K562 (cell line): ENCODE results near the gene BDP1. TPM values are rescaled to one million over a fixed set of nuclear protein-coding genes. Genes with fewer than 3 reads are reported as not detected.

ENCODE experiments used
- CHD2 ChIP-seq: IDR thresholded peaks from 2 replicates; pipeline ENCODE4 v1.6.1; 2011; ENCODE audit warnings: low read depth, low read length
- GABPB2 ChIP-seq: fragments of 250-450 bp; sonication (Bioruptor Pico); conservative IDR thresholded peaks from 2 replicates; pipeline ENCODE4 v1.5.1; 2021; ENCODE audit warnings: mild to moderate bottlenecking
- L3MBTL2 ChIP-seq: fragments of 450-650 bp; IDR thresholded peaks from 2 replicates; pipeline ENCODE4 v1.6.1; 2016; ENCODE audit warnings: mild to moderate bottlenecking, moderate library complexity
- NCOA6 ChIP-seq: fragments of 450-650 bp; IDR thresholded peaks from 2 replicates; pipeline ENCODE4 v1.6.1; 2017; ENCODE audit warnings: mild to moderate bottlenecking
- NR2C2 ChIP-seq, 2 experiments: fragments of 200-800 bp in 1 of 2; sonication (Bioruptor generic) in 1 of 2; sonication (generic) in 1 of 2; formaldehyde crosslinking in 1 of 2; IDR thresholded peaks; 2 replicates each; pipeline versions ENCODE4 v1.6.1 to v1.8.0; 2016 to 2022; ENCODE audit warnings: mild to moderate bottlenecking in 1 of 2, missing compliant biosample characterization in 1 of 2, missing genetic modification characterization in 1 of 2, missing genetic modification reagents in 1 of 2
- NR3C1 ChIP-seq: sonication (generic); formaldehyde crosslinking; IDR thresholded peaks from 2 replicates; pipeline ENCODE4 v1.8.1; 2022; ENCODE audit warnings: missing genetic modification reagents
- PTRF ChIP-seq: fragments of 450-650 bp; IDR thresholded peaks from 2 replicates; pipeline ENCODE4 v1.6.1; 2016; ENCODE audit warnings: mild to moderate bottlenecking, missing genetic modification characterization, missing compliant biosample characterization
- PURB ChIP-seq: sonication (generic); formaldehyde crosslinking; IDR thresholded peaks from 2 replicates; pipeline ENCODE4 v1.9.0; 2021; ENCODE audit warnings: low read depth, mild to moderate bottlenecking, missing genetic modification reagents
- RBM14 ChIP-seq: fragments of 200-400 bp; formaldehyde crosslinking; IDR thresholded peaks from 2 replicates; pipeline ENCODE4 v1.6.1; 2018; ENCODE audit warnings: low read depth, mild to moderate bottlenecking, low read length, moderate library complexity, borderline replicate concordance; ENCODE audit not compliant: insufficient read depth
- SMAD1 ChIP-seq: fragments of 150-350 bp; IDR thresholded peaks from 2 replicates; pipeline ENCODE4 v1.6.1; 2014; ENCODE audit warnings: low read length, low read depth; ENCODE audit not compliant: partially characterized antibody
- TARDBP ChIP-seq: fragments of 450-650 bp; IDR thresholded peaks from 2 replicates; pipeline ENCODE4 v1.6.1; 2016
- ZC3H4 ChIP-seq: sonication (generic); formaldehyde crosslinking; IDR thresholded peaks from 2 replicates; pipeline ENCODE4 v1.9.0; 2021; ENCODE audit warnings: missing genetic modification reagents, borderline replicate concordance
- ZNF408 ChIP-seq: fragments of 250-450 bp; sonication (Bioruptor Pico); IDR thresholded peaks from 2 replicates; pipeline ENCODE4 v1.4.0; 2020; ENCODE audit warnings: low read depth, mild to moderate bottlenecking, moderate library complexity
- polyA plus RNA-seq, 8 experiments: library from polyadenylated mRNA; depleted of rRNA in 4 of 8; stranded (reverse) in 5 of 8; unstranded in 3 of 8; fragments of >200 nt; fragmentation: Nextera tagmentation in 2 of 8; fragmentation: Illumina TruSeq in 1 of 8; extraction: Ambion mirVana in 2 of 8; extraction: Trizol in 1 of 8; gene quantifications; 2 replicates each; pipeline versions ENCODE4 v1.2.1 to v1.2.3, GENCODE V29; 2011 to 2014; ENCODE audit warnings: inconsistent platforms in 1 of 8, missing spikeins in 1 of 8
- total RNA-seq, 7 experiments: library from RNA; depleted of rRNA in 6 of 7; stranded (reverse); fragments of >200 nt in 6 of 7; fragmentation: Illumina TruSeq in 2 of 7; extraction: Trizol in 2 of 7; gene quantifications; 2 replicates each; pipeline versions ENCODE4 v1.2.1 to v1.2.3, GENCODE V29; 2011 to 2021; ENCODE audit warnings: low replicate concordance in 1 of 7
- TF ChIP-seq, protein P1 (sequence below), 3 experiments: fragments of 200-800 bp in 1 of 3; sonication (Bioruptor generic) in 1 of 3; sonication (generic) in 1 of 3; formaldehyde crosslinking in 1 of 3; IDR thresholded peaks; 2 replicates each; pipeline versions ENCODE4 v1.6.1 to v1.8.0; 2016 to 2022; ENCODE audit warnings: mild to moderate bottlenecking in 2 of 3, missing compliant biosample characterization in 2 of 3, missing genetic modification characterization in 2 of 3, missing genetic modification reagents in 1 of 3
- TF ChIP-seq, protein P2 (sequence below): sonication (generic); formaldehyde crosslinking; IDR thresholded peaks from 2 replicates; pipeline ENCODE4 v1.8.0; 2022; ENCODE audit warnings: mild to moderate bottlenecking, missing genetic modification reagents
- TF ChIP-seq, protein P3 (sequence below), 2 experiments: fragments of 250-450 bp in 1 of 2; fragments of 450-650 bp in 1 of 2; sonication (Bioruptor Pico) in 1 of 2; IDR thresholded peaks; 2 replicates each; pipeline versions ENCODE4 v1.6.1 to v1.8.0; 2016 to 2021; ENCODE audit warnings: mild to moderate bottlenecking in 2 of 2, moderate library complexity in 2 of 2, missing compliant biosample characterization in 1 of 2, missing genetic modification characterization in 1 of 2
- TF ChIP-seq, protein P4 (sequence below), 2 experiments: fragments of 200-800 bp in 1 of 2; sonication (Bioruptor generic) in 1 of 2; sonication (generic) in 1 of 2; formaldehyde crosslinking in 1 of 2; IDR thresholded peaks in 1 of 2; conservative IDR thresholded peaks in 1 of 2; 2 replicates each; pipeline versions ENCODE4 v1.5.0 to v1.6.1; 2016 to 2020; ENCODE audit warnings: missing compliant biosample characterization in 1 of 2, missing genetic modification characterization in 1 of 2, missing genetic modification reagents in 1 of 2

Gene BDP1
- total and polyA plus RNA-seq, 9 of the 15 experiments (the other 6 are each of a cell fraction or from before 2014, with no cell fraction given) = 6.9 to 47.3 (median 23.9) TPM

- TF ChIP-seq, protein P1, sequence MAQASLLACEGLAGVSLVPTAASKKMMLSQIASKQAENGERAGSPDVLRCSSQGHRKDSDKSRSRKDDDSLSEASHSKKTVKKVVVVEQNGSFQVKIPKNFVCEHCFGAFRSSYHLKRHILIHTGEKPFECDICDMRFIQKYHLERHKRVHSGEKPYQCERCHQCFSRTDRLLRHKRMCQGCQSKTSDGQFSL (CRISPR knock-in tag; IDR thresholded peaks at IDR 0.05) = peak; percentile 87
- TF ChIP-seq, protein P1 (tag; IDR thresholded peaks at IDR 0.05) = peak in 1 of 2 experiments; percentile 89; a peak in 2 of 4 replicates
- TF ChIP-seq SMAD1 (no peak), RBM14 (no peak), CHD2 (no peak), L3MBTL2 (peak; percentile 43), PTRF (no peak), NCOA6 (no peak), TARDBP (no peak), NR3C1 (no peak), GABPB2 (no peak), ZC3H4 (CRISPR knock-in tag) (no peak), NR2C2 (CRISPR knock-in tag; IDR thresholded peaks at IDR 0.05) (no peak), NR2C2 (tag; IDR thresholded peaks at IDR 0.05) (no peak; the same call in 1 of the 2 replicates), ZNF408 (CRISPR knock-in tag) (no peak), PURB (no peak)
- TF ChIP-seq, protein P2, sequence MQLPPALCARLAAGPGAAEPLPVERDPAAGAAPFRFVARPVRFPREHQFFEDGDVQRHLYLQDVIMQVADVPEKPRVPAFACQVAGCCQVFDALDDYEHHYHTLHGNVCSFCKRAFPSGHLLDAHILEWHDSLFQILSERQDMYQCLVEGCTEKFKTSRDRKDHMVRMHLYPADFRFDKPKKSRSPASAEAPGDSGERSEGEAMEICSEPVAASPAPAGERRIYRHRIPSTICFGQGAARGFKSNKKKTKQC (CRISPR knock-in tag) = peak; percentile 52; the same call in 1 of the 2 replicates
- TF ChIP-seq, protein P3, sequence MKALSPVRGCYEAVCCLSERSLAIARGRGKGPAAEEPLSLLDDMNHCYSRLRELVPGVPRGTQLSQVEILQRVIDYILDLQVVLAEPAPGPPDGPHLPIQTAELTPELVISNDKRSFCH (CRISPR knock-in tag; IDR thresholded peaks at IDR 0.05) = no peak
- TF ChIP-seq, protein P3 (tag; IDR thresholded peaks at IDR 0.05) = 0 out of 2 replicates have a peak, but pooled peaks have one; percentile 24
- TF ChIP-seq, protein P4, sequence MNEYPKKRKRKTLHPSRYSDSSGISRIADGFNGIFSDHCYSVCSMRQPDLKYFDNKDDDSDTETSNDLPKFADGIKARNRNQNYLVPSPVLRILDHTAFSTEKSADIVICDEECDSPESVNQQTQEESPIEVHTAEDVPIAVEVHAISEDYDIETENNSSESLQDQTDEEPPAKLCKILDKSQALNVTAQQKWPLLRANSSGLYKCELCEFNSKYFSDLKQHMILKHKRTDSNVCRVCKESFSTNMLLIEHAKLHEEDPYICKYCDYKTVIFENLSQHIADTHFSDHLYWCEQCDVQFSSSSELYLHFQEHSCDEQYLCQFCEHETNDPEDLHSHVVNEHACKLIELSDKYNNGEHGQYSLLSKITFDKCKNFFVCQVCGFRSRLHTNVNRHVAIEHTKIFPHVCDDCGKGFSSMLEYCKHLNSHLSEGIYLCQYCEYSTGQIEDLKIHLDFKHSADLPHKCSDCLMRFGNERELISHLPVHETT (CRISPR knock-in tag; conservative IDR thresholded peaks at IDR 0.05 in 1 of 2, IDR thresholded peaks at IDR 0.05 in 1 of 2) = peak in 1 of 2 experiments; percentile 13; a peak in 2 of 4 replicates
Observed at GRCh38 chr5:71586052-71586940, 130.8 kb downstream of the BDP1 start (continued).
